Inflammatory macrophage treated with lipopolysaccharide for 1 hour (primary cell): Measurements from ENCODE around the gene CABP4.

ENCODE experiments used
- DNase-seq, 2 donors: peaks; one replicate each; pipeline ENCODE4 v3.0.0-alpha.2; 2020 to 2022

Gene CABP4

GRCh38 chr11:67436459-67437081, 18.6 kb upstream of the CABP4 start:
- no peak for DNase-seq

- DNase-seq, result no peak
These were observed 17.9 kb upstream of the CABP4 start, which contains the start of gene PTPRCAP for GRCh38 chr11:67437082-67437808. PTPRCAP (minus strand) TSS chr11:67437682; CDS start chr11:67437619, 63 bp downstream.

GRCh38 chr11:67437809-67438157, 17.4 kb upstream of the CABP4 start:
- no peak for DNase-seq

- no peak for DNase-seq
These were observed 16.8 kb upstream of the CABP4 start for GRCh38 chr11:67438158-67438902.

- peak; percentile 61 to 72 for DNase-seq
These were observed 15.6 kb upstream of the CABP4 start for GRCh38 chr11:67439321-67440228.

GRCh38 chr11:67440229-67441097, 14.7 kb upstream of the CABP4 start:
- DNase-seq, result no peak

GRCh38 chr11:67441098-67441563, 14.0 kb upstream of the CABP4 start:
- DNase-seq, result no peak

- no peak for DNase-seq
These were observed 13.3 kb upstream of the CABP4 start for GRCh38 chr11:67441731-67442351.

GRCh38 chr11:67442504-67443404, 12.4 kb upstream of the CABP4 start:
- DNase-seq, result no peak

- DNase-seq, result no peak
These were observed 9.6 kb upstream of the CABP4 start for GRCh38 chr11:67445515-67445914.

GRCh38 chr11:67448220-67448609, 6.9 kb upstream of the CABP4 start:
- no peak for DNase-seq

GRCh38 chr11:67449116-67449844, 5.9 kb upstream of the CABP4 start:
- DNase-seq, result peak; percentile 41 to 51

GRCh38 chr11:67450796-67451657, 4.1 kb upstream of the CABP4 start:
- DNase-seq, result no peak

- no peak for DNase-seq
These were observed 3.5 kb upstream of the CABP4 start for GRCh38 chr11:67451658-67451976.

- DNase-seq, result no peak
These were observed 2.8 kb upstream of the CABP4 start, which contains the start of gene GPR152 for GRCh38 chr11:67452141-67452952. GPR152 (minus strand) TSS chr11:67452729; CDS start chr11:67452724, 5 bp downstream.

GRCh38 chr11:67453816-67454732, 1.1 kb upstream of the CABP4 start:
- no peak for DNase-seq
